SK-N-SH (cell line): Measurements from ENCODE around the gene STK39. TPM values are rescaled to one million over a fixed set of nuclear protein-coding genes. Genes with fewer than 3 reads are reported as not detected.

ENCODE experiments used
- CTCF ChIA-PET: fragments of 300-600, 350-600 bp; formaldehyde crosslinking; extraction: SDS; loops from one replicate; lab custom pipeline; 2021; lab: Yijun Ruan, JAX
- POLR2A ChIA-PET: fragments of 350-600 bp; sonication (Branson Sonifier 250); formaldehyde crosslinking; extraction: SDS; loops from one replicate; lab custom pipeline; 2020; ENCODE audit warnings: antibody characterized with exemption, inconsistent platforms; lab: Yijun Ruan, JAX
- DNase-seq: peaks from one replicate; pipeline ENCODE4 v3.0.0; 2012
- H2AFZ ChIP-seq: fragments of 200-600 bp; sonication (generic); 2 replicates; pipeline ENCODE4 v1.8.1; 2016; ENCODE audit warnings: antibody characterized with exemption, mild to moderate bottlenecking, low read depth
- H3F3A ChIP-seq: fragments of 200-600 bp; sonication (generic); replicated peaks from 2 replicates; pipeline ENCODE3; 2016; ENCODE audit warnings: antibody characterized with exemption, mild to moderate bottlenecking; ENCODE audit not compliant: insufficient read depth
- H3K27ac ChIP-seq, 2 experiments: fragments of 200-500 bp in 1 of 2; fragments of 200-600 bp in 1 of 2; sonication (Bioruptor generic) in 1 of 2; sonication (generic), shearing (Covaris generic) in 1 of 2; 2 replicates each; pipeline versions ENCODE4 v1.5.1 to v1.6.1; 2014 to 2016; ENCODE audit warnings: low read depth in 2 of 2, inconsistent platforms in 1 of 2, low read length in 1 of 2, mild to moderate bottlenecking in 1 of 2, mixed read lengths in 1 of 2
- H3K27me3 ChIP-seq: fragments of 200-600 bp; sonication (generic), shearing (Covaris generic); 2 replicates; pipeline ENCODE4 v1.6.1; 2016; ENCODE audit warnings: mixed run types; ENCODE audit not compliant: insufficient read depth
- H3K36me3 ChIP-seq, 2 experiments: fragments of 200-500 bp in 1 of 2; fragments of 200-600 bp in 1 of 2; sonication (Bioruptor generic) in 1 of 2; sonication (generic) in 1 of 2; replicated peaks in 1 of 2; 2 replicates each; pipeline versions ENCODE3 to v1.5.1; 2014 to 2016; ENCODE audit warnings: low read length in 1 of 2, mild to moderate bottlenecking in 1 of 2; ENCODE audit not compliant: insufficient read depth in 2 of 2, control insufficient read depth in 1 of 2
- H3K4me1 ChIP-seq, 2 experiments: fragments of 200-500 bp in 1 of 2; fragments of 200-600 bp in 1 of 2; sonication (Bioruptor generic) in 1 of 2; sonication (generic), shearing (Covaris generic) in 1 of 2; 2 replicates each; pipeline versions ENCODE4 v1.5.1 to v1.6.1; 2014 to 2016; ENCODE audit warnings: low read depth in 1 of 2, low read length in 1 of 2, mixed run types in 1 of 2; ENCODE audit not compliant: insufficient read depth in 2 of 2, control insufficient read depth in 1 of 2
- H3K4me2 ChIP-seq: fragments of 200-600 bp; sonication (generic), shearing (Covaris generic); 2 replicates; pipeline ENCODE4 v1.6.1; 2017; ENCODE audit warnings: mixed run types
- H3K4me3 ChIP-seq, 2 experiments: fragments of 200-500 bp in 1 of 2; fragments of 200-600 bp in 1 of 2; sonication (Bioruptor generic) in 1 of 2; sonication (generic), shearing (Covaris generic) in 1 of 2; 2 replicates each; pipeline versions ENCODE4 v1.5.1 to v1.8.1; 2014 to 2016; ENCODE audit warnings: low read depth in 2 of 2, inconsistent platforms in 1 of 2, low read length in 1 of 2, mild to moderate bottlenecking in 1 of 2, mixed read lengths in 1 of 2, moderate library complexity in 1 of 2
- H3K79me2 ChIP-seq: fragments of 200-600 bp; sonication (generic); 2 replicates; pipeline ENCODE4 v1.8.1; 2017; ENCODE audit warnings: mild to moderate bottlenecking; ENCODE audit not compliant: insufficient read depth
- H3K9ac ChIP-seq: fragments of 200-600 bp; sonication (generic); 2 replicates; pipeline ENCODE4 v1.6.1; 2017; ENCODE audit warnings: mixed run types
- H3K9me2 ChIP-seq: fragments of 200-600 bp; sonication (generic); 2 replicates; pipeline ENCODE4 v1.6.1; 2017; ENCODE audit warnings: mixed run types
- H3K9me3 ChIP-seq: fragments of 200-600 bp; sonication (generic); 2 replicates; pipeline ENCODE4 v1.6.1; 2017; ENCODE audit warnings: mixed run types, mild to moderate bottlenecking, moderate library complexity
- H4K20me1 ChIP-seq: fragments of 200-600 bp; sonication (generic); 2 replicates; pipeline ENCODE4 v1.6.1; 2017; ENCODE audit warnings: mild to moderate bottlenecking, mixed run types; ENCODE audit not compliant: insufficient read depth
- CHD2 ChIP-seq: fragments of 150-350 bp; IDR thresholded peaks from 2 replicates; pipeline ENCODE4 v1.6.1; 2018; ENCODE audit warnings: low read length; ENCODE audit not compliant: partially characterized antibody
- CTCF ChIP-seq: fragments of 200-600 bp; sonication (generic); IDR thresholded peaks from 2 replicates; pipeline ENCODE4 v1.6.1; 2017; ENCODE audit warnings: antibody characterized with exemption, mild to moderate bottlenecking, moderate library complexity
- ELF1 ChIP-seq: IDR thresholded peaks from 2 replicates; pipeline ENCODE4 v1.4.0; 2012
- EZH2phosphoT487 ChIP-seq: fragments of 200-600 bp; sonication (generic); IDR thresholded peaks from 2 replicates; pipeline ENCODE4 v1.6.1; 2017; ENCODE audit warnings: low read depth, mixed run types, mild to moderate bottlenecking, antibody characterized with exemption, moderate library complexity, borderline replicate concordance
- FOXM1 ChIP-seq: IDR thresholded peaks from 2 replicates; pipeline ENCODE4 v1.4.0; 2012; ENCODE audit warnings: low read depth, mild to moderate bottlenecking
- GABPA ChIP-seq: IDR thresholded peaks from 2 replicates; pipeline ENCODE4 v1.4.0; 2012; ENCODE audit warnings: low read depth, mild to moderate bottlenecking
- JUND ChIP-seq: IDR thresholded peaks from 2 replicates; pipeline ENCODE4 v1.4.0; 2012
- MXI1 ChIP-seq: IDR thresholded peaks from 2 replicates; pipeline ENCODE4 v1.6.1; 2012; ENCODE audit warnings: mild to moderate bottlenecking, low read depth, low read length, improper control_type of control experiment
- NFIC ChIP-seq: IDR thresholded peaks from 2 replicates; pipeline ENCODE4 v1.4.0; 2012; ENCODE audit warnings: borderline replicate concordance
- POLR2AphosphoS5 ChIP-seq: IDR thresholded peaks from 2 replicates; pipeline ENCODE4 v1.6.1; 2012; ENCODE audit warnings: low read depth, low read length
- RAD21 ChIP-seq: IDR thresholded peaks from 2 replicates; pipeline ENCODE4 v1.6.1; 2012; ENCODE audit warnings: mild to moderate bottlenecking, low read length
- RCOR1 ChIP-seq: fragments of 150-350 bp; IDR thresholded peaks from 2 replicates; pipeline ENCODE4 v1.6.1; 2017; ENCODE audit warnings: antibody characterized with exemption, low read length
- RXRA ChIP-seq: IDR thresholded peaks from 2 replicates; pipeline ENCODE4 v1.4.0; 2012; ENCODE audit warnings: low read depth, mild to moderate bottlenecking, borderline replicate concordance
- SMC3 ChIP-seq: IDR thresholded peaks from 2 replicates; pipeline ENCODE4 v1.6.1; 2012; ENCODE audit warnings: low read depth, low read length, improper control_type of control experiment
- TAF1 ChIP-seq: IDR thresholded peaks from 2 replicates; pipeline ENCODE4 v1.6.1; 2012; ENCODE audit warnings: low read depth, mild to moderate bottlenecking, low read length, moderate library complexity, borderline replicate concordance
- TCF12 ChIP-seq: IDR thresholded peaks from 2 replicates; pipeline ENCODE4 v1.4.0; 2012
- ZBTB33 ChIP-seq: IDR thresholded peaks from 2 replicates; pipeline ENCODE4 v1.4.0; 2012; ENCODE audit warnings: low read depth, borderline replicate concordance
- WGBS: methylation state at CpG from one replicate; pipeline ENCODE4 v1.1.6; 2017; ENCODE audit warnings: low lambda C conversion rate; 5-methylcytosine and 5-hydroxymethylcytosine counted together
- polyA plus RNA-seq, 3 experiments: library from polyadenylated mRNA; depleted of rRNA; stranded (reverse); fragments of >200 nt; gene quantifications; 2 replicates each; pipeline ENCODE4 v1.2.3, GENCODE V29; 2012
- TF ChIP-seq, protein P1 (sequence below): IDR thresholded peaks from 2 replicates; pipeline ENCODE4 v1.6.1; 2012; ENCODE audit warnings: mild to moderate bottlenecking, low read depth, low read length, moderate library complexity
- TF ChIP-seq, protein P2 (sequence below): IDR thresholded peaks from 2 replicates; pipeline ENCODE4 v1.4.0; 2012; ENCODE audit warnings: low read depth
- TF ChIP-seq, protein P3 (sequence below): fragments of 150-350 bp; IDR thresholded peaks from 2 replicates; pipeline ENCODE4 v1.6.1; 2016; ENCODE audit warnings: mild to moderate bottlenecking, low read depth, low read length

STK39 gene
- polyA plus RNA-seq, 1 of the 3 experiments (the other 2 are of a cell fraction) = 9.6 TPM

DNA sequence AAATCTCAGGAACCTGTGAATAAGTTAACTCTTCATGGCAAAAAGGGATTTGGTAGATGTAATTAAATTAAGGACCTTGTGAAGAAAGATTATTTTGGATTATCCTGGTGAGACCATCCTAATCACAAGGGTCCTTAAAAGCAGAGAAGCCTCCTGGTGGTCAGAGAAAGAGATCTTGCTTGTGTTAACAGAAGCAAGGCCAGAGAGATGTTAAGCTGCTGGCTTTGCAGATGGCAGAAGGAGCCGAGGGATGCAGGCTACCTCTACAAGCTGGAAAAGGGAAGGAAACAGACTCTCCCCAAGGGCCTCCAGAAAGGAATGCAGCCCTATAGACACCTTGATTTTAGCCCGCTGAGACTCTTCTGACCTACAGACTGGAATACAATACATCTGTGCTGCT is 197.0 kb downstream of the STK39 start:
- Histone ChIP-seq H4K20me1 (no peaks in the 10 kb centered on the region), H3K36me3 (no peaks in the 10 kb centered on the region), H3F3A (no peaks in the 10 kb centered on the region), H3K9ac (no peak overlapping the region), H2AFZ (no peak overlapping the region), H3K4me1 (no peaks in the 10 kb centered on the region; a peak in 2 of 4 replicates), H3K79me2 (no peaks in the 10 kb centered on the region), H3K4me2 (no peak overlapping the region), H3K27me3 (no peaks in the 10 kb centered on the region), H3K9me3 (no peaks in the 10 kb centered on the region), H3K27ac (no peak overlapping the region), H3K4me3 (no peak overlapping the region), H3K9me2 (no peaks in the 10 kb centered on the region)
- ChIA-PET CTCF (interaction anchor here (0.6 kb wide), 1 partner anchor 18 kb away, joined by 3 read pairs; no protein-coding TSS in a partner anchor), POLR2A (no interaction called here)
- TF ChIP-seq SMC3 = no peak
- TF ChIP-seq GABPA = no peak
- TF ChIP-seq, protein P1, sequence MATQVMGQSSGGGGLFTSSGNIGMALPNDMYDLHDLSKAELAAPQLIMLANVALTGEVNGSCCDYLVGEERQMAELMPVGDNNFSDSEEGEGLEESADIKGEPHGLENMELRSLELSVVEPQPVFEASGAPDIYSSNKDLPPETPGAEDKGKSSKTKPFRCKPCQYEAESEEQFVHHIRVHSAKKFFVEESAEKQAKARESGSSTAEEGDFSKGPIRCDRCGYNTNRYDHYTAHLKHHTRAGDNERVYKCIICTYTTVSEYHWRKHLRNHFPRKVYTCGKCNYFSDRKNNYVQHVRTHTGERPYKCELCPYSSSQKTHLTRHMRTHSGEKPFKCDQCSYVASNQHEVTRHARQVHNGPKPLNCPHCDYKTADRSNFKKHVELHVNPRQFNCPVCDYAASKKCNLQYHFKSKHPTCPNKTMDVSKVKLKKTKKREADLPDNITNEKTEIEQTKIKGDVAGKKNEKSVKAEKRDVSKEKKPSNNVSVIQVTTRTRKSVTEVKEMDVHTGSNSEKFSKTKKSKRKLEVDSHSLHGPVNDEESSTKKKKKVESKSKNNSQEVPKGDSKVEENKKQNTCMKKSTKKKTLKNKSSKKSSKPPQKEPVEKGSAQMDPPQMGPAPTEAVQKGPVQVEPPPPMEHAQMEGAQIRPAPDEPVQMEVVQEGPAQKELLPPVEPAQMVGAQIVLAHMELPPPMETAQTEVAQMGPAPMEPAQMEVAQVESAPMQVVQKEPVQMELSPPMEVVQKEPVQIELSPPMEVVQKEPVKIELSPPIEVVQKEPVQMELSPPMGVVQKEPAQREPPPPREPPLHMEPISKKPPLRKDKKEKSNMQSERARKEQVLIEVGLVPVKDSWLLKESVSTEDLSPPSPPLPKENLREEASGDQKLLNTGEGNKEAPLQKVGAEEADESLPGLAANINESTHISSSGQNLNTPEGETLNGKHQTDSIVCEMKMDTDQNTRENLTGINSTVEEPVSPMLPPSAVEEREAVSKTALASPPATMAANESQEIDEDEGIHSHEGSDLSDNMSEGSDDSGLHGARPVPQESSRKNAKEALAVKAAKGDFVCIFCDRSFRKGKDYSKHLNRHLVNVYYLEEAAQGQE = no peak
- no peak for TF ChIP-seq EZH2phosphoT487
- no peak for TF ChIP-seq POLR2AphosphoS5
- no peak for TF ChIP-seq NFIC
- TF ChIP-seq TAF1 = no peak
- no peak for TF ChIP-seq ELF1
- no peak for TF ChIP-seq ZBTB33
- TF ChIP-seq RCOR1 = no peak
- no peak for TF ChIP-seq TCF12
- TF ChIP-seq, protein P2, sequence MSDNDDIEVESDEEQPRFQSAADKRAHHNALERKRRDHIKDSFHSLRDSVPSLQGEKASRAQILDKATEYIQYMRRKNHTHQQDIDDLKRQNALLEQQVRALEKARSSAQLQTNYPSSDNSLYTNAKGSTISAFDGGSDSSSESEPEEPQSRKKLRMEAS = no peak
- no peak for TF ChIP-seq FOXM1
- WGBS = 100% methylated on average over 2 of the region's 2 CpGs
- no peak for DNase-seq

DNA sequence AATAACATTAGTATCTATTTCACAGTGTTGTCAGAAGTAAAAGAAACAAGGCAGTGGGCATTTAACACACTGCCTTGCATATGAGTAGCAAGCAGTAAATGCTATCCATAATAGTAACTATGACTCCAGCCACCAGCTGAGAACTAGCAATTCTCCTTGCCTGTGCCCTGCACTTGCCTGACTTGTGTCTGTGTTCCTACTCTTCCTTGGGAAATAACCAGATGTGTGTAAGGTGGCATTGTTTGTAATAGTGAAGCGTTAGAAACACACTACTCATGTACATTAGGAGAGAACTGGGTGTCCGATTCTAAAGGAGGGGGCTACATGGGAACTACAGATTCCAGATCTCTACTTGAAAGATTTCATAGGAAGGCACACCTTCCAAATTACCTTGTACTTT is 197.8 kb downstream of the STK39 start:
- Histone ChIP-seq H3K9ac (no peak overlapping the region), H3K79me2 (no peaks in the 10 kb centered on the region), H3K36me3 (peaks cover 0 to 5% of the 10 kb centered on the region in 2 experiments), H3K27ac (no peak overlapping the region), H3K27me3 (no peaks in the 10 kb centered on the region), H3K4me1 (no peaks in the 10 kb centered on the region; a peak in 2 of 4 replicates), H3K9me3 (no peaks in the 10 kb centered on the region), H3F3A (no peaks in the 10 kb centered on the region), H3K4me2 (no peak overlapping the region), H3K4me3 (no peak overlapping the region), H3K9me2 (no peaks in the 10 kb centered on the region), H4K20me1 (no peaks in the 10 kb centered on the region), H2AFZ (no peak overlapping the region)
- ChIA-PET POLR2A (no interaction called here), CTCF (interaction anchor here (1.2 kb wide), 1 partner anchor 35 kb away, joined by 3 read pairs; no protein-coding TSS in a partner anchor)
- no peak for DNase-seq
- WGBS = 94% methylated on average over 2 of the region's 2 CpGs
- no peak for TF ChIP-seq POLR2AphosphoS5
- no peak for TF ChIP-seq CTCF
- no peak for TF ChIP-seq JUND
- TF ChIP-seq RXRA = no peak
- no peak for TF ChIP-seq MXI1
- no peak for TF ChIP-seq CHD2
- TF ChIP-seq RAD21 = no peak
- TF ChIP-seq, protein P3, sequence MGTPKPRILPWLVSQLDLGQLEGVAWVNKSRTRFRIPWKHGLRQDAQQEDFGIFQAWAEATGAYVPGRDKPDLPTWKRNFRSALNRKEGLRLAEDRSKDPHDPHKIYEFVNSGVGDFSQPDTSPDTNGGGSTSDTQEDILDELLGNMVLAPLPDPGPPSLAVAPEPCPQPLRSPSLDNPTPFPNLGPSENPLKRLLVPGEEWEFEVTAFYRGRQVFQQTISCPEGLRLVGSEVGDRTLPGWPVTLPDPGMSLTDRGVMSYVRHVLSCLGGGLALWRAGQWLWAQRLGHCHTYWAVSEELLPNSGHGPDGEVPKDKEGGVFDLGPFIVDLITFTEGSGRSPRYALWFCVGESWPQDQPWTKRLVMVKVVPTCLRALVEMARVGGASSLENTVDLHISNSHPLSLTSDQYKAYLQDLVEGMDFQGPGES = no peak
- no peak for TF ChIP-seq SMC3
- TF ChIP-seq TAF1 = no peak
